RWPE1 (cell line): ENCODE data around the gene SH3RF3.
"Not testable (repeated sequence)": the region's sequence is repeated elsewhere in the genome, so short reads cannot be mapped to it uniquely, and the experiment has no call there.

Source experiments
- CTCF ChIA-PET: fragments of 350-600 bp; sonication (Branson Sonifier 250); formaldehyde crosslinking; extraction: SDS; loops from one replicate; lab custom pipeline; 2021; lab: Yijun Ruan, JAX
- POLR2A ChIA-PET: fragments of 400-600 bp; formaldehyde crosslinking; extraction: SDS; loops from one replicate; lab custom pipeline; 2020; ENCODE audit warnings: antibody characterized with exemption; ENCODE audit not compliant: low non-redundant PET; lab: Yijun Ruan, JAX
- DNase-seq: peaks from one replicate; pipeline ENCODE4 v3.0.0; 2012; ENCODE audit warnings: low spot score
- H3K27ac ChIP-seq: fragments of 450-650 bp; 2 replicates; pipeline ENCODE4 v1.5.1; 2017
- CTCF ChIP-seq: fragments of 450-650 bp; conservative IDR thresholded peaks from 2 replicates; pipeline ENCODE4 v1.5.1; 2017; ENCODE audit warnings: low read depth, mild to moderate bottlenecking

SH3RF3 gene

GRCh38 chr2:109109342-109109741 lies 19.7 kb upstream of the SH3RF3 start:
- no peak for TF ChIP-seq CTCF
- POLR2A ChIA-PET = no interaction called here
- H3K27ac ChIP-seq = no peak overlapping the region

GRCh38 chr2:109110170-109110569 lies 18.8 kb upstream of the SH3RF3 start:
- TF ChIP-seq CTCF = no peak
- no peak for DNase-seq
- H3K27ac ChIP-seq = no peak overlapping the region
- POLR2A ChIA-PET = no interaction called here
- CTCF ChIA-PET = no interaction called here

More at GRCh38 chr2:109109342-109109741, 19.7 kb upstream of the SH3RF3 start:
- CTCF ChIA-PET = no interaction called here
- no peak for DNase-seq

- POLR2A ChIA-PET, DNase-seq, H3K27ac ChIP-seq, CTCF ChIA-PET: not testable (repeated sequence)
Measured at GRCh38 chr2:109117181-109117580, 11.8 kb upstream of the SH3RF3 start.

GRCh38 chr2:109117780-109118179 lies 11.2 kb upstream of the SH3RF3 start:
- H3K27ac ChIP-seq = no peak overlapping the region
- ChIA-PET POLR2A (no interaction called here), CTCF (no interaction called here)
- no peak for DNase-seq
- TF ChIP-seq CTCF = no peak

- ChIA-PET POLR2A (no interaction called here), CTCF (no interaction called here)
- no peak for DNase-seq
- no peak overlapping the region for H3K27ac ChIP-seq
- no peak for TF ChIP-seq CTCF
Measured at GRCh38 chr2:109118321-109118720, 10.7 kb upstream of the SH3RF3 start.

GRCh38 chr2:109120166-109120565 lies 8.8 kb upstream of the SH3RF3 start:
- CTCF ChIA-PET = no interaction called here
- POLR2A ChIA-PET = no interaction called here
- H3K27ac ChIP-seq = no peak overlapping the region
- DNase-seq = no peak
- no peak for TF ChIP-seq CTCF

- DNase-seq, CTCF ChIA-PET, H3K27ac ChIP-seq, POLR2A ChIA-PET: not testable (repeated sequence)
Measured at GRCh38 chr2:109120686-109121085, 8.3 kb upstream of the SH3RF3 start.

- H3K27ac ChIP-seq = no peak overlapping the region
- ChIA-PET POLR2A (no interaction called here), CTCF (no interaction called here)
- TF ChIP-seq CTCF = no peak
- DNase-seq = no peak
Measured at GRCh38 chr2:109123586-109124201, 5.3 kb upstream of the SH3RF3 start.
